ENCODE measurements around the gene TSPAN16. TPM values are rescaled to one million over a fixed set of nuclear protein-coding genes. Genes with fewer than 3 reads are reported as not detected.

TSPAN16 gene, protein sequence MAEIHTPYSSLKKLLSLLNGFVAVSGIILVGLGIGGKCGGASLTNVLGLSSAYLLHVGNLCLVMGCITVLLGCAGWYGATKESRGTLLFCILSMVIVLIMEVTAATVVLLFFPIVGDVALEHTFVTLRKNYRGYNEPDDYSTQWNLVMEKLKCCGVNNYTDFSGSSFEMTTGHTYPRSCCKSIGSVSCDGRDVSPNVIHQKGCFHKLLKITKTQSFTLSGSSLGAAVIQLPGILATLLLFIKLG
- not detected in 2 replicates for total RNA-seq
- long read RNA-seq, partial matches to known transcripts: 0 of 2 reads
- long read RNA-seq, other reads (novel, unspliced or antisense): 2 of 2 reads

- TF ChIP-seq, protein P1, sequence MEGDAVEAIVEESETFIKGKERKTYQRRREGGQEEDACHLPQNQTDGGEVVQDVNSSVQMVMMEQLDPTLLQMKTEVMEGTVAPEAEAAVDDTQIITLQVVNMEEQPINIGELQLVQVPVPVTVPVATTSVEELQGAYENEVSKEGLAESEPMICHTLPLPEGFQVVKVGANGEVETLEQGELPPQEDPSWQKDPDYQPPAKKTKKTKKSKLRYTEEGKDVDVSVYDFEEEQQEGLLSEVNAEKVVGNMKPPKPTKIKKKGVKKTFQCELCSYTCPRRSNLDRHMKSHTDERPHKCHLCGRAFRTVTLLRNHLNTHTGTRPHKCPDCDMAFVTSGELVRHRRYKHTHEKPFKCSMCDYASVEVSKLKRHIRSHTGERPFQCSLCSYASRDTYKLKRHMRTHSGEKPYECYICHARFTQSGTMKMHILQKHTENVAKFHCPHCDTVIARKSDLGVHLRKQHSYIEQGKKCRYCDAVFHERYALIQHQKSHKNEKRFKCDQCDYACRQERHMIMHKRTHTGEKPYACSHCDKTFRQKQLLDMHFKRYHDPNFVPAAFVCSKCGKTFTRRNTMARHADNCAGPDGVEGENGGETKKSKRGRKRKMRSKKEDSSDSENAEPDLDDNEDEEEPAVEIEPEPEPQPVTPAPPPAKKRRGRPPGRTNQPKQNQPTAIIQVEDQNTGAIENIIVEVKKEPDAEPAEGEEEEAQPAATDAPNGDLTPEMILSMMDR (conservative IDR thresholded peaks at IDR 0.05): no peak
- Mint-ChIP-seq H3K27me3 (ENCODE audit: low read depth) (no peaks in the 10 kb centered on the region), H3K36me3 (ENCODE audit: low read depth) (no peaks in the 10 kb centered on the region), H3K4me1 (peaks cover 9% of the 10 kb centered on the region), H3K4me3 (no peak within 1 kb of the TSS), H3K27ac (ENCODE audit: unreplicated experiment) (no peak within 1 kb of the TSS), H3K9me3 (no peaks in the 10 kb centered on the region)
- no peak for DNase-seq (ENCODE audit: low read depth, low spot score)
Measured at GRCh38 chr19:11295665-11296245, at the start of gene TSPAN16. Gene TSPAN16, plus strand, starts transcription at chr19:11296160. Its CDS starts 138 bp downstream, at chr19:11296298.

DNA sequence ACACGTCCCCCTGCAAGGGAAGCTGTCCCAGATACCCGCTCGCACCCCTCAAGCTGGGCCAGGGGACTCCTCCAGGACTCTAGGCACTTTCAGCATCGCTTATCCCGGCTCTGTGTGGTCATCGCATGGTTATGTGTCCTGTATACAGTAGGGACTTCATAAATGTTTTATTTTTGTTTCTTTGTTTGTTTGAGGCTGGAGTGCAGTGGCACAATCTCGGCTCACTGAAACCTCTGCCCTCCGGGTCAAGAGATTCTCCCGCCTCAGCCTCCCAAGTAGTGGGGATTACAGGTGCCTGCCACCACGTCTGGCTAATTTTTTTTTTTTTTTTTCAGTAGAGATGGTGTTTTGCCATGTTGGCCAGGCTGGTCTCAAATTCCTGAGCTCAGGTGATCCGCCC is 49.0 kb upstream of the TSPAN16 start:
- peaks cover 6% of the 10 kb centered on the region for H3K4me1 Mint-ChIP-seq
- no peak overlapping the region for H3K4me3 Mint-ChIP-seq
- no peak overlapping the region for H3K27ac Mint-ChIP-seq (ENCODE audit: unreplicated experiment)
- H3K36me3 Mint-ChIP-seq (ENCODE audit: low read depth): no peaks in the 10 kb centered on the region
- no peaks in the 10 kb centered on the region for H3K27me3 Mint-ChIP-seq (ENCODE audit: low read depth)
- DNase-seq (ENCODE audit: low read depth, low spot score): no peak
- H3K9me3 Mint-ChIP-seq: no peaks in the 10 kb centered on the region
- TF ChIP-seq, protein P1 (conservative IDR thresholded peaks at IDR 0.05): no peak

DNA sequence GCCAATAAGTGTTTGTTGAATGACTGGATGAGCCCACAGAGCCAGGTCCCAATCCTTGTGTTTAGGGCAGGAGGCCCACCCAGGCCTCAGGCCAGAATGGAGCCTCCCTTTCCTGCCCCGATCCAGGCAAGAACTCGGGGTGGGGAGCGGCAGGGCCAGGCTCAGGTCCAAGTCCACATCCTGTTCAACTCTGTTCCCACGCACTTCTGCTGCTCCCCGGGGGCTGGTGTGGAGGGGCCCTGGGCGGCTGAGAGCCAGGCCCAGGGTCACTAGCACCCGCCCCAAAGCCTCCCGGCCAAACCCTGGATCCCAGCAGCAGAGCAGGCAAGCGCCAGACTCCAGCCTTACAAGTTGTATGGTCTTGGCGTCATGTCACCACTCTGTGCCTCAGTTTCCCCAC is 48.6 kb upstream of the TSPAN16 start:
- H3K4me3 Mint-ChIP-seq: no peak overlapping the region
- no peaks in the 10 kb centered on the region for H3K9me3 Mint-ChIP-seq
- DNase-seq (ENCODE audit: low read depth, low spot score): no peak
- TF ChIP-seq, protein P1 (conservative IDR thresholded peaks at IDR 0.05): no peak
- no peaks in the 10 kb centered on the region for H3K27me3 Mint-ChIP-seq (ENCODE audit: low read depth)
- no peak overlapping the region for H3K27ac Mint-ChIP-seq (ENCODE audit: unreplicated experiment)
- no peaks in the 10 kb centered on the region for H3K36me3 Mint-ChIP-seq (ENCODE audit: low read depth)
- peaks cover 6% of the 10 kb centered on the region for H3K4me1 Mint-ChIP-seq

DNA sequence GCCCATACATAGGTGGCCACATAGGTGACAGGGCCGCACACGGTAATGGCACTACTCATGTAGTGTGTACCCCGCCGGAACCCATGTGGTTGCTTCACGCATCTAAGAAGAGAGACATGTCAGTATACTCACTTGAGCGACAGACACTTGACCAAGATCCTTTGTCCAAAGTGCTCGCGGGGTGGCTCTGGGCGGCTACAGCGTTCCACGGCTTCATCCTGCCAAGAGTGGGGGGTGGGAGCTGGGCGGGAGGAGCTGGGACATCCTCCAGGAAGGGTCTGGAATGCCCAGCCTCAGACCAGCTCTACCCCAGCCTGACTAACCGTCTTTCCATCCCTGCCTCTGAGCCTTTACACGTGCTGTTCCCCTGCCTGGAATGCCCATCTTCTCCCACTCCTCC is 48.0 kb upstream of the TSPAN16 start:
- DNase-seq (ENCODE audit: low read depth, low spot score): no peak
- TF ChIP-seq, protein P1 (conservative IDR thresholded peaks at IDR 0.05): no peak
- H3K4me1 Mint-ChIP-seq: peaks cover 6% of the 10 kb centered on the region
- no peaks in the 10 kb centered on the region for H3K36me3 Mint-ChIP-seq (ENCODE audit: low read depth)
- H3K4me3 Mint-ChIP-seq: no peak overlapping the region
- no peaks in the 10 kb centered on the region for H3K9me3 Mint-ChIP-seq
- H3K27ac Mint-ChIP-seq (ENCODE audit: unreplicated experiment): no peak overlapping the region
- H3K27me3 Mint-ChIP-seq (ENCODE audit: low read depth): no peaks in the 10 kb centered on the region

- no peak overlapping the region for H3K4me3 Mint-ChIP-seq
- no peak overlapping the region for H3K27ac Mint-ChIP-seq (ENCODE audit: unreplicated experiment)
Measured at GRCh38 chr19:11248852-11249251, 47.1 kb upstream of the TSPAN16 start.

More at GRCh38 chr19:11248852-11249251, 47.1 kb upstream of the TSPAN16 start:
- TF ChIP-seq, protein P1 (conservative IDR thresholded peaks at IDR 0.05): no peak
- no peak for DNase-seq (ENCODE audit: low read depth, low spot score)
- H3K36me3 Mint-ChIP-seq (ENCODE audit: low read depth): no peaks in the 10 kb centered on the region
- no peaks in the 10 kb centered on the region for H3K27me3 Mint-ChIP-seq (ENCODE audit: low read depth)
- H3K4me1 Mint-ChIP-seq: peaks cover 1% of the 10 kb centered on the region
- H3K9me3 Mint-ChIP-seq: no peaks in the 10 kb centered on the region
